K562 (cell line): ENCODE results near the gene PTGES3L. TPM values are rescaled to one million over a fixed set of nuclear protein-coding genes. Genes with fewer than 3 reads are reported as not detected.

Experiments
- ATAC-seq: fragments of 200-7000 bp; cut with Tn5 transposase; 3 replicates; pipeline ENCODE4 v1.9.1; 2020; ENCODE audit warnings: moderate library complexity
- BruUV-seq: library from RNA; stranded (reverse); fragments of 400-500 nt; replicated peaks from 2 replicates; lab custom pipeline; 2021; lab: Mats Ljungman, UMichigan
- CTCF ChIA-PET: fragments of 300-600 bp; formaldehyde crosslinking; extraction: SDS; loops from one replicate; lab custom pipeline; 2021; ENCODE audit warnings: low intra/inter-chr PET ratio; lab: Yijun Ruan, JAX
- POLR2A ChIA-PET: fragments of 300-600, 350-650 bp; sonication (Branson Sonifier 250); formaldehyde crosslinking; extraction: SDS; loops from one replicate; lab custom pipeline; 2021; ENCODE audit warnings: antibody characterized with exemption, inconsistent platforms; lab: Yijun Ruan, JAX
- DNase-seq, 4 experiments: peaks; one replicate each; pipeline versions ENCODE4 v3.0.0 to v3.0.0-alpha.2; 2011 to 2018; ENCODE audit warnings: low spot score in 3 of 4, mixed read lengths in 3 of 4; ENCODE audit errors: extremely low read depth in 1 of 4
- FAIRE-seq: peaks from 2 replicates; lab custom pipeline; 2011; peaks lifted over from hg19 to GRCh38; lab: Jason Lieb, UNC
- H2AFZ ChIP-seq: 2 replicates; pipeline ENCODE4 v1.6.0; 2011; ENCODE audit warnings: low read depth, low read length, control low read depth, inconsistent platforms
- H3K27ac ChIP-seq: fragments of 200-600 bp; 3 replicates; pipeline ENCODE4 v1.8.0; 2011; ENCODE audit warnings: low read depth, mild to moderate bottlenecking, control low read depth, inconsistent platforms, low read length, moderate library complexity, mixed read lengths; ENCODE audit errors: extremely low read depth
- H3K27me3 ChIP-seq, 2 experiments: fragments of 300-600 bp in 1 of 2; 2 replicates in 1 of 2; 3 replicates in 1 of 2; pipeline versions ENCODE4 v1.6.0 to v1.8.0; 2011; ENCODE audit warnings: inconsistent platforms in 2 of 2, low read length in 2 of 2, mild to moderate bottlenecking in 1 of 2, mixed read lengths in 1 of 2, moderate library complexity in 1 of 2; ENCODE audit not compliant: control insufficient read depth in 2 of 2, insufficient read depth in 2 of 2
- H3K36me3 ChIP-seq: fragments of 300-600 bp; 3 replicates; pipeline ENCODE4 v1.8.0; 2011; ENCODE audit warnings: mild to moderate bottlenecking, low read length, inconsistent platforms; ENCODE audit not compliant: control insufficient read depth, insufficient read depth
- H3K4me1 ChIP-seq, 2 experiments: fragments of 200-600 bp in 1 of 2; replicated peaks in 1 of 2; 2 replicates in 1 of 2; 3 replicates in 1 of 2; pipeline versions ENCODE4 v1.5.1 to v1.8.0; 2011; ENCODE audit warnings: inconsistent platforms in 2 of 2, low read length in 2 of 2, mild to moderate bottlenecking in 1 of 2, mixed read lengths in 1 of 2, moderate library complexity in 1 of 2; ENCODE audit not compliant: control insufficient read depth in 2 of 2, insufficient read depth in 2 of 2
- H3K4me2 ChIP-seq: 2 replicates; pipeline ENCODE4 v1.6.1; 2011; ENCODE audit warnings: low read length, control low read depth, inconsistent platforms, mixed read lengths; ENCODE audit not compliant: insufficient read depth
- H3K4me3 ChIP-seq: fragments of 200-600 bp; sonication (generic), shearing (Covaris generic); 2 replicates; pipeline ENCODE4 v1.5.1; 2016; ENCODE audit warnings: control low read depth, inconsistent platforms
- H3K79me2 ChIP-seq: fragments of 200-600 bp; 3 replicates; pipeline ENCODE4 v1.8.0; 2011; ENCODE audit warnings: low read length, inconsistent platforms; ENCODE audit not compliant: control insufficient read depth, insufficient read depth
- H3K9ac ChIP-seq, 2 experiments: 2 replicates each; pipeline versions ENCODE4 v1.6.0 to v1.6.1; 2011; ENCODE audit warnings: low read depth in 2 of 2, low read length in 2 of 2, control low read depth in 1 of 2, inconsistent platforms in 1 of 2, mild to moderate bottlenecking in 1 of 2, mixed read lengths in 1 of 2; ENCODE audit not compliant: insufficient read depth in 1 of 2
- H3K9me1 ChIP-seq: one replicate; pipeline ENCODE4 v1.6.0; 2011; ENCODE audit warnings: inconsistent platforms, mild to moderate bottlenecking, low read length, moderate library complexity; ENCODE audit not compliant: control insufficient read depth, insufficient read depth
- H3K9me3 ChIP-seq: replicated peaks from 2 replicates; pipeline ENCODE4 v1.5.1; 2011; ENCODE audit warnings: low read depth, low read length, inconsistent platforms; ENCODE audit not compliant: control insufficient read depth, insufficient read depth
- H4K20me1 ChIP-seq: replicated peaks from 2 replicates; pipeline ENCODE4 v1.6.1; 2011; ENCODE audit warnings: low read length, inconsistent platforms, mixed read lengths; ENCODE audit not compliant: control insufficient read depth, insufficient read depth
- FUS ChIP-seq: fragments of 200-400 bp; formaldehyde crosslinking; optimal IDR thresholded peaks from 2 replicates; pipeline ENCODE3; 2017; ENCODE audit warnings: low read depth, low read length
- GATA2 ChIP-seq: sonication (generic); formaldehyde crosslinking; IDR thresholded peaks from 2 replicates; pipeline ENCODE4 v1.4.0; 2020; ENCODE audit warnings: mild to moderate bottlenecking, missing genetic modification reagents
- GATAD2A ChIP-seq: fragments of 450-650 bp; IDR thresholded peaks from 2 replicates; pipeline ENCODE4 v1.6.1; 2017
- MXI1 ChIP-seq: IDR thresholded peaks from 2 replicates; pipeline ENCODE4 v1.6.1; 2011; ENCODE audit warnings: low read depth, mild to moderate bottlenecking, improper control_type of control experiment, low read length
- PRPF4 ChIP-seq: fragments of 200-400 bp; formaldehyde crosslinking; IDR thresholded peaks from one replicate; pipeline ENCODE4 v1.6.1; 2017; ENCODE audit warnings: low read length, low read depth, mild to moderate bottlenecking; ENCODE audit not compliant: insufficient read depth, poor library complexity, severe bottlenecking
- XRCC5 ChIP-seq: fragments of 200-400 bp; formaldehyde crosslinking; IDR thresholded peaks from 2 replicates; pipeline ENCODE4 v1.6.1; 2017; ENCODE audit warnings: low read depth, mild to moderate bottlenecking, low read length
- WGBS: fragments of 100-300 bp; shearing (Covaris generic); methylation state at CpG from one replicate; pipeline ENCODE4 v1.1.6; 2016; ENCODE audit warnings: low coverage, mixed read lengths; ENCODE audit not compliant: insufficient coverage; ENCODE audit errors: missing lambda C conversion rate; 5-methylcytosine and 5-hydroxymethylcytosine counted together
- in situ Hi-C: fragments of 300-500 bp; cut with MboI; formaldehyde crosslinking; loops from 4 replicates; pipeline ENCODE4 v1.15.0; 2018; ENCODE audit warnings: inconsistent platforms, mixed read lengths
- intact Hi-C: fragments of 100-400 bp; cut with micrococcal nuclease; formaldehyde crosslinking; loops from 2 replicates; pipeline ENCODE4 v1.14.2; 2022
- polyA plus RNA-seq, 8 experiments: library from polyadenylated mRNA; depleted of rRNA in 4 of 8; stranded (reverse) in 5 of 8; unstranded in 3 of 8; fragments of >200 nt; fragmentation: Nextera tagmentation in 2 of 8; fragmentation: Illumina TruSeq in 1 of 8; extraction: Ambion mirVana in 2 of 8; extraction: Trizol in 1 of 8; gene quantifications; 2 replicates each; pipeline versions ENCODE4 v1.2.1 to v1.2.3, GENCODE V29; 2011 to 2014; ENCODE audit warnings: inconsistent platforms in 1 of 8, missing spikeins in 1 of 8
- total RNA-seq, 7 experiments: library from RNA; depleted of rRNA in 6 of 7; stranded (reverse); fragments of >200 nt in 6 of 7; fragmentation: Illumina TruSeq in 2 of 7; extraction: Trizol in 2 of 7; gene quantifications; 2 replicates each; pipeline versions ENCODE4 v1.2.1 to v1.2.3, GENCODE V29; 2011 to 2021; ENCODE audit warnings: low replicate concordance in 1 of 7

The PTGES3L gene
- total and polyA plus RNA-seq, 9 of the 15 experiments (the other 6 are each of a cell fraction or from before 2014, with no cell fraction given): 6.0 to 16.0 (median 9.6) TPM

GRCh38 chr17:42967925-42968324 is 12.0 kb downstream of the PTGES3L start:
- no TSS peak for BruUV-seq
- FAIRE-seq (no peak), DNase-seq (no peak), ATAC-seq (no peak)
- Histone ChIP-seq H4K20me1 (no peaks in the 10 kb centered on the region), H3K4me2 (no peak overlapping the region), H3K36me3 (peaks cover 5% of the 10 kb centered on the region; the same call in 2 of the 3 replicates), H3K9me1 (no peaks in the 10 kb centered on the region), H3K79me2 (peaks cover 27% of the 10 kb centered on the region), H3K27ac (no peak overlapping the region), H3K27me3 (no peaks in the 10 kb centered on the region), H3K4me3 (no peak overlapping the region), H3K4me1 (peaks cover 3 to 7% of the 10 kb centered on the region in 2 experiments; a peak in 4 of 5 replicates), H3K9me3 (no peaks in the 10 kb centered on the region), H2AFZ (no peak overlapping the region), H3K9ac (no peak overlapping the region)
- intact Hi-C loops (no loop called here), in situ Hi-C loops (no loop called here)
- TF ChIP-seq GATA2 (CRISPR knock-in tag) (no peak), PRPF4 (no peak), MXI1 (no peak), FUS (no peak), XRCC5 (no peak), GATAD2A (no peak)
- ChIA-PET POLR2A (interaction anchor here (0.6 to 2.6 kb wide), 4 partner anchors 12 to 347 kb away, joined by 3 to 17 read pairs (median 12); partner anchors contain the start of genes PTGES3L, RPL27 and RUNDC1), CTCF (no interaction called here)
- 40% methylated on average over 1 of the region's 1 CpG for WGBS
